Measurements from ENCODE around the gene CDS2. TPM values are rescaled to one million over a fixed set of nuclear protein-coding genes. Genes with fewer than 3 reads are reported as not detected.

CDS2 gene
- total and polyA plus RNA-seq, 4 donors = 9.6 to 31.6 (median 14.4) TPM

- TF ChIP-seq REST (IDR thresholded peaks at IDR 0.05) = no peak
- no peak for TF ChIP-seq ATF3 (IDR thresholded peaks at IDR 0.05)
- TF ChIP-seq YY1 (IDR thresholded peaks at IDR 0.05) = no peak
Observed at GRCh38 chr20:5177071-5177470, 50.3 kb downstream of the CDS2 start (continued).

GRCh38 chr20:5178046-5178445 is 51.2 kb downstream of the CDS2 start:
- Histone ChIP-seq H3K27ac (ENCODE audit: low read depth in 1 of 2, low read length in 2 of 2) (no peak overlapping the region), H3K4me1 (ENCODE audit: control insufficient read depth in 4 of 4, insufficient read depth in 4 of 4, low read length in 3 of 4) (peaks cover 1 to 27% (median 22%) of the 10 kb centered on the region in 4 donors), H3K4me3 (ENCODE audit: low read depth in 1 of 3, low read length in 3 of 3) (no peak overlapping the region), H3K36me3 (ENCODE audit: control insufficient read depth in 4 of 4, insufficient read depth in 3 of 4, low read depth in 1 of 4, low read length in 3 of 4) (peaks cover 4 to 37% (median 13%) of the 10 kb centered on the region in 4 donors), H3K27me3 (ENCODE audit: control insufficient read depth in 4 of 4, insufficient read depth in 4 of 4, low read length in 3 of 4) (no peaks in the 10 kb centered on the region), H3K9me3 (ENCODE audit: control insufficient read depth in 4 of 4, low read length in 3 of 4) (no peaks in the 10 kb centered on the region), H3K9ac (ENCODE audit: low read depth in 1 of 2, low read length in 2 of 2) (no peak overlapping the region)
- TF ChIP-seq RXRA (IDR thresholded peaks at IDR 0.05) (no peak), MAX (IDR thresholded peaks at IDR 0.05) (no peak), EGR1 (IDR thresholded peaks at IDR 0.05; ENCODE audit: low read depth in 2 of 2) (no peak), RAD21 (IDR thresholded peaks at IDR 0.05) (no peak), ZBTB33 (IDR thresholded peaks at IDR 0.05) (no peak), CTCF (IDR thresholded peaks at IDR 0.05; ENCODE audit: low read depth, low read length, missing input control) (no peak), ATF3 (IDR thresholded peaks at IDR 0.05) (no peak), YY1 (IDR thresholded peaks at IDR 0.05) (no peak), REST (IDR thresholded peaks at IDR 0.05) (no peak), FOXA2 (IDR thresholded peaks at IDR 0.05) (no peak), TAF1 (conservative IDR thresholded peaks at IDR 0.05) (no peak), GABPA (IDR thresholded peaks at IDR 0.05 in 1 of 2, conservative IDR thresholded peaks at IDR 0.05 in 1 of 2) (no peak), SP1 (IDR thresholded peaks at IDR 0.05) (no peak), NR2F2 (IDR thresholded peaks at IDR 0.05) (no peak), HNF4A (conservative IDR thresholded peaks at IDR 0.05) (no peak), JUND (IDR thresholded peaks at IDR 0.05) (no peak), HNF4G (IDR thresholded peaks at IDR 0.05) (no peak)
- no peak for DNase-seq (ENCODE audit: low spot score)
- WGBS = 89% methylated on average over 3 of the region's 3 CpGs
